Spleen (tissue), 11 donors: ENCODE measurements around the gene IL22RA1. TPM values are rescaled to one million over a fixed set of nuclear protein-coding genes. Genes with fewer than 3 reads are reported as not detected.

Source experiments
- DNase-seq: peaks from one replicate; pipeline ENCODE4 v3.0.0-alpha.2; 2020
- H3K27ac ChIP-seq, 8 donors: fragments of 200-600 bp; sonication (generic) in 7 of 8; 1 replicate in 4 of 8; 2 replicates in 4 of 8; pipeline versions ENCODE4 v1.5.0 to v1.8.0; 2016 to 2021; ENCODE audit warnings: inconsistent platforms in 4 of 8, mild to moderate bottlenecking in 4 of 8, moderate library complexity in 1 of 8
- H3K27me3 ChIP-seq, 7 donors: fragments of 200-600 bp; sonication (generic) in 6 of 7; replicated peaks in 1 of 7; 1 replicate in 4 of 7; 2 replicates in 3 of 7; pipeline versions ENCODE4 v1.5.0 to v1.8.0; 2016 to 2021; ENCODE audit warnings: inconsistent platforms in 3 of 7, mild to moderate bottlenecking in 1 of 7
- H3K36me3 ChIP-seq, 6 donors: fragments of 200-600 bp; sonication (generic) in 5 of 6; 1 replicate in 4 of 6; 2 replicates in 2 of 6; pipeline versions ENCODE4 v1.5.0 to v1.8.0; 2016 to 2021; ENCODE audit warnings: inconsistent platforms in 2 of 6
- H3K4me1 ChIP-seq, 6 donors: fragments of 200-600 bp; sonication (generic) in 5 of 6; 1 replicate in 3 of 6; 2 replicates in 3 of 6; pipeline versions ENCODE4 v1.5.0 to v1.8.0; 2016 to 2021; ENCODE audit warnings: inconsistent platforms in 3 of 6
- H3K4me3 ChIP-seq, 8 donors: fragments of 200-600 bp; sonication (generic) in 7 of 8; 1 replicate in 4 of 8; 2 replicates in 4 of 8; pipeline versions ENCODE4 v1.5.0 to v1.8.0; 2016 to 2021; ENCODE audit warnings: inconsistent platforms in 4 of 8, mild to moderate bottlenecking in 4 of 8, moderate library complexity in 2 of 8
- H3K9me3 ChIP-seq, 8 donors: fragments of 200-600 bp; sonication (generic) in 7 of 8; 1 replicate in 4 of 8; 2 replicates in 4 of 8; pipeline versions ENCODE4 v1.5.0 to v1.8.0; 2016 to 2021; ENCODE audit warnings: inconsistent platforms in 4 of 8
- POLR2A ChIP-seq, 3 donors: fragments of 450-650 bp; IDR thresholded peaks; one replicate each; pipeline ENCODE4 v1.5.1; 2017; ENCODE audit warnings: antibody characterized with exemption in 3 of 3, mild to moderate bottlenecking in 1 of 3
- POLR2AphosphoS5 ChIP-seq, 3 donors: sonication (generic); formaldehyde crosslinking; IDR thresholded peaks; one replicate each; pipeline ENCODE4 v1.5.1; 2017; ENCODE audit warnings: antibody characterized with exemption in 3 of 3
- WGBS, 5 donors: extraction: QIAGEN DNeasy Blood & Tissue Kit in 3 of 5; methylation state at CpG; one replicate each; pipeline versions ENCODE4 v1.1.5 to v1.1.7; 2013 to 2018; 5-methylcytosine and 5-hydroxymethylcytosine counted together
- intact Hi-C: fragments of 100-400 bp; cut with DNase I; formaldehyde crosslinking; loops from one replicate; pipeline ENCODE4 v1.15.0; 2023; ENCODE audit warnings: low total_unique reads
- polyA plus RNA-seq, 3 donors: library from polyadenylated mRNA; stranded (reverse); fragments of 200-250 nt; gene quantifications; one replicate each; pipeline ENCODE4 v1.2.1, GENCODE V29; 2013
- total RNA-seq, 7 donors: library from RNA; depleted of rRNA in 3 of 7; stranded (reverse); fragments of >200 nt in 3 of 7; fragmentation: NEBNext Ultra II Directional in 4 of 7; extraction: Animal tissue kit (Norgen Biotek cat#: 25700) in 4 of 7; gene quantifications; one replicate each; pipeline versions ENCODE4 v1.1.0 to v1.2.1, GENCODE V29; 2016 to 2021
- TF ChIP-seq, protein P1 (sequence below), 11 experiments: fragments of 200-600 bp in 7 of 11; fragments of 450-650 bp in 4 of 11; sonication (generic) in 4 of 11; IDR thresholded peaks in 8 of 11; conservative IDR thresholded peaks in 3 of 11; 1 replicate in 7 of 11; 2 replicates in 4 of 11; pipeline versions ENCODE4 v1.4.0 to v1.8.0; 2016 to 2021; ENCODE audit warnings: antibody characterized with exemption in 11 of 11, inconsistent platforms in 4 of 11, mild to moderate bottlenecking in 1 of 11
- donor health status: healthy with polysubstance abuse.
- donor health status: DM: no; HTN: no; CAD: no; lungs with moderate emphysema.
- donor health status: DM: no; HTN: no; CAD: no.
- donor health status: Bipolar disorder and iron deficiency.
- donor health status: healthy.
- donor health status: DM: no; HTN: no; CAD: no.
- donor health status: DM: yes; HTN: yes; CAD: no.

IL22RA1 gene
- total and polyA plus RNA-seq, 10 donors = not detected

DNA sequence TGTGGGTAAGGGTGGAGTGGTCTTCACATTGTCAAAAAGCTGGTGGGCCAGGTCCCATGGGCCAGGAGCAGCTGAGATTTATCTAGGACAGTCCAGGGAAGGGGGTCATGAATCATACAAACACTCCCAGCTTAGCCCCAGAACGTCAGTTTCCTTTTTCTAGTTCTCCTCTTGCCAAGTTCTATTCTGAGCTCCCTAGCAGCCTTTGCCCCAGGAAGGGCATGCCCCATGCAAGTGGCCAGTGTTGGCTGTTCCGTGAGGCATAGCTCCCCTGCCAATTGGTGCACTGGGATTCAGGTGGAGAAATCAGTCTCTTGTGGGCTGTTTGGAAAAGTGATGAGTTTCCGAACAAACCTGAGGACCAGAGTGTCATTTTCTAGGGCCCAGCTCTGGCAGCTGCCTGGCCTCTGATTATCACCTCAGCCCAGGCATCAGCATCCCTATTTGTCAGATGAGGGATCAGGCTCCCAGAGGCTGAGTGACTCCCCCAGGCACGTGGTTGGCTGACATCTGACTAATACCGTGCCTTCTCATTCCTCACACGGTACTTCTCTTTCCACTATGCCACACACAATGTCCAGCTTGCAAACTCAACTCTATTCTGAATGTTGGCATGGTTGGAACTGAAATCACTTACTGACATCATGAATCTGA lies 16.8 kb downstream of the IL22RA1 start:
- H3K4me1 ChIP-seq = no peaks in the 10 kb centered on the region
- intact Hi-C loops = no loop called here
- H3K4me3 ChIP-seq = no peak overlapping the region
- TF ChIP-seq POLR2A (IDR thresholded peaks at IDR 0.05) (no peak), POLR2AphosphoS5 (IDR thresholded peaks at IDR 0.05) (no peak)
- TF ChIP-seq, protein P1, sequence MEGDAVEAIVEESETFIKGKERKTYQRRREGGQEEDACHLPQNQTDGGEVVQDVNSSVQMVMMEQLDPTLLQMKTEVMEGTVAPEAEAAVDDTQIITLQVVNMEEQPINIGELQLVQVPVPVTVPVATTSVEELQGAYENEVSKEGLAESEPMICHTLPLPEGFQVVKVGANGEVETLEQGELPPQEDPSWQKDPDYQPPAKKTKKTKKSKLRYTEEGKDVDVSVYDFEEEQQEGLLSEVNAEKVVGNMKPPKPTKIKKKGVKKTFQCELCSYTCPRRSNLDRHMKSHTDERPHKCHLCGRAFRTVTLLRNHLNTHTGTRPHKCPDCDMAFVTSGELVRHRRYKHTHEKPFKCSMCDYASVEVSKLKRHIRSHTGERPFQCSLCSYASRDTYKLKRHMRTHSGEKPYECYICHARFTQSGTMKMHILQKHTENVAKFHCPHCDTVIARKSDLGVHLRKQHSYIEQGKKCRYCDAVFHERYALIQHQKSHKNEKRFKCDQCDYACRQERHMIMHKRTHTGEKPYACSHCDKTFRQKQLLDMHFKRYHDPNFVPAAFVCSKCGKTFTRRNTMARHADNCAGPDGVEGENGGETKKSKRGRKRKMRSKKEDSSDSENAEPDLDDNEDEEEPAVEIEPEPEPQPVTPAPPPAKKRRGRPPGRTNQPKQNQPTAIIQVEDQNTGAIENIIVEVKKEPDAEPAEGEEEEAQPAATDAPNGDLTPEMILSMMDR (IDR thresholded peaks at IDR 0.05 in 8 of 11, conservative IDR thresholded peaks at IDR 0.05 in 3 of 11) = no peak
- peaks cover 0 to 4% (median 0%) of the 10 kb centered on the region in 7 donors for H3K27me3 ChIP-seq
- peaks cover 0 to 23% (median 19%) of the 10 kb centered on the region in 8 donors for H3K9me3 ChIP-seq
- no peaks in the 10 kb centered on the region for H3K36me3 ChIP-seq
- WGBS, 5 donors = 35 to 56% (median 42%) methylated on average over 6 of the region's 6 CpGs
- DNase-seq = no peak
- H3K27ac ChIP-seq = no peak overlapping the region

DNA sequence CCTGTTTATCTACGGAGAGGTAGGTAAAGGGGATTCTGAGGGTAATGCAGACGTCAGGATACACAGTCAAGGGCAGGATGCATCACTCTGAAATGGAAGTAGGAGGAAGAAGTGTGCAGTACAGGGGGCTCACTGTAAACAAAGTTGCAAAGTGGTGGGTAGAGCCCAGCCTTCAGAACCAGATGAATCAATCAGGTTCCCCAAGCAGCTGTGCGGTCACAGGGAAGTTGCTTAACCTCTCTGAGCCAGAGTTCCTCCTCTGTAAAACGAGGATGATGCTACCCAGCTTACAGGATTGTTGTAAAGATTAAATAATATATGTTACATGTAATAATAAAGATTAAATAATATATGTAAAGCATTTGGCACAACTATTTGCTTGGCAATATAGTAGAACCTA lies 17.5 kb downstream of the IL22RA1 start:
- Histone ChIP-seq H3K9me3 (peaks cover 0 to 16% (median 12%) of the 10 kb centered on the region in 8 donors), H3K27ac (no peak overlapping the region), H3K36me3 (no peaks in the 10 kb centered on the region), H3K4me1 (peaks cover 0 to 2% (median 0%) of the 10 kb centered on the region in 6 donors), H3K27me3 (peaks cover 0 to 5% (median 0%) of the 10 kb centered on the region in 7 donors), H3K4me3 (no peak overlapping the region)
- intact Hi-C loops = no loop called here
- no peak for DNase-seq
- WGBS, 5 donors = 55 to 67% (median 62%) methylated on average over 4 of the region's 4 CpGs
- TF ChIP-seq POLR2A (IDR thresholded peaks at IDR 0.05) (no peak), POLR2AphosphoS5 (IDR thresholded peaks at IDR 0.05) (no peak)
- TF ChIP-seq, protein P1 (IDR thresholded peaks at IDR 0.05 in 8 of 11, conservative IDR thresholded peaks at IDR 0.05 in 3 of 11) = no peak

DNA sequence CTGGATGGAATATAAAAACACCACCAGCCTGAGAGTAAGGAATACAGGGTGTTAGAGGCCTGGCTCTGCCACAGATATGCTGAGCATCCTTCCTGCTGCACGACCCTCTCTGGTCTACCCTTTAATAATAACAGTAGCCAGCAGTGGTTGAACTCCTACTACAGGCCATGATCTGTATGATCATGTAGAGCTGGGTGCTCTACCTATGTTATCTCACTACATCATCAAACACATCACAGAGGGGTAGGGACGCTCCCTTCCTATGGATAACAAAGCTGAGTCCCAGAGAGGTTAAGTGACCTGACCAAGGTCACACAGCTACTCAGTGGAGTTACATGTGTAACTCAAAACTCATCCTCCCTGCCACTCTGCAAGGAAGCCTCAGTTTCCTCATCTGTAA lies 18.0 kb downstream of the IL22RA1 start:
- TF ChIP-seq POLR2AphosphoS5 (IDR thresholded peaks at IDR 0.05) (no peak), POLR2A (IDR thresholded peaks at IDR 0.05) (no peak)
- TF ChIP-seq, protein P1 (IDR thresholded peaks at IDR 0.05 in 8 of 11, conservative IDR thresholded peaks at IDR 0.05 in 3 of 11) = no peak
- Histone ChIP-seq H3K9me3 (peaks cover 0 to 12% (median 7%) of the 10 kb centered on the region in 8 donors), H3K27me3 (peaks cover 0 to 7% (median 0%) of the 10 kb centered on the region in 7 donors), H3K4me1 (peaks cover 0 to 6% (median 2%) of the 10 kb centered on the region in 6 donors), H3K4me3 (no peak overlapping the region), H3K36me3 (no peaks in the 10 kb centered on the region), H3K27ac (no peak overlapping the region)
- WGBS, 5 donors = 56 to 80% (median 79%) methylated on average over 2 of the region's 2 CpGs
- intact Hi-C loops = no loop called here
- no peak for DNase-seq

DNA sequence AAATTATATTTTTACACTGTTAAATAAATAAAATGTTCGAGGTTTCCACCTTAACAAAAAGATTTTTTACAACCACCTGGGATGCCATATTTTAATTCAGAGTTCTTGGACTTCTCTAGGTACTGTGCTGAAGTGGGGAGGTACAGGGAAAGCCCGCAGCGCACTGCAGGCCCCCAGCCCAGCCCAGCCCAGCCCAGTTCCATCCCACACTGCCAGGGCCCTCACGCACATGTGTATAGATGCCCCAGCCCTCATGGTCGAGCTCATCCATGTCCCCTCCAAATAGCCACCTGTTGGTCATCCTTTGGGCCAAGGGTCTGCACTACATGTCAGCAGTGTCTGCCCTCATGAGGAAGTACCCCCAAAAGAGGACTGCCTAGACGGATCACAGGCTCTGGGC lies 19.3 kb downstream of the IL22RA1 start:
- intact Hi-C loops = no loop called here
- peaks cover 0 to 21% (median 0%) of the 10 kb centered on the region in 7 donors for H3K27me3 ChIP-seq
- no peak for DNase-seq
- WGBS, 5 donors = 72 to 88% (median 84%) methylated on average over 6 of the region's 6 CpGs
- TF ChIP-seq POLR2AphosphoS5 (IDR thresholded peaks at IDR 0.05) = no peak
- TF ChIP-seq, protein P1 (IDR thresholded peaks at IDR 0.05 in 8 of 11, conservative IDR thresholded peaks at IDR 0.05 in 3 of 11) = no peak
- TF ChIP-seq POLR2A (IDR thresholded peaks at IDR 0.05) = no peak
- H3K36me3 ChIP-seq = no peaks in the 10 kb centered on the region
- H3K27ac ChIP-seq = no peak overlapping the region
- no peaks in the 10 kb centered on the region for H3K9me3 ChIP-seq
- no peak overlapping the region for H3K4me3 ChIP-seq
- peaks cover 0 to 7% (median 2%) of the 10 kb centered on the region in 6 donors for H3K4me1 ChIP-seq
